Keratinocyte (primary cell): ENCODE data around the gene TLCD1. TPM values are rescaled to one million over a fixed set of nuclear protein-coding genes. Genes with fewer than 3 reads are reported as not detected.

Experiments used
- DNase-seq: peaks from one replicate; pipeline ENCODE4 v3.0.0-alpha.2; 2011; ENCODE audit warnings: low read depth, missing footprints, low spot score
- FAIRE-seq: peaks from 2 replicates; lab custom pipeline; 2011; peaks lifted over from hg19 to GRCh38; lab: Jason Lieb, UNC
- H2AFZ ChIP-seq: 2 replicates; pipeline ENCODE4 v1.6.0; 2012; ENCODE audit warnings: low read length, control low read depth, inconsistent platforms; ENCODE audit not compliant: control insufficient read depth
- H3K27ac ChIP-seq: 2 replicates; pipeline ENCODE4 v1.5.1; 2011; ENCODE audit warnings: low read length; ENCODE audit not compliant: control insufficient read depth, insufficient read depth
- H3K27me3 ChIP-seq: 3 replicates; pipeline ENCODE4 v1.6.0; 2011; ENCODE audit warnings: low read length; ENCODE audit not compliant: control insufficient read depth, insufficient read depth; ENCODE audit errors: extremely low read depth
- H3K36me3 ChIP-seq, 2 experiments: 2 replicates in 1 of 2; 3 replicates in 1 of 2; pipeline ENCODE4 v1.5.1; 2011; ENCODE audit warnings: low read length in 2 of 2, mild to moderate bottlenecking in 1 of 2; ENCODE audit not compliant: control insufficient read depth in 2 of 2, insufficient read depth in 2 of 2; ENCODE audit errors: extremely low read depth in 1 of 2
- H3K4me1 ChIP-seq: 3 replicates; pipeline ENCODE4 v1.5.1; 2011; ENCODE audit warnings: low read length; ENCODE audit not compliant: control insufficient read depth, insufficient read depth; ENCODE audit errors: extremely low read depth
- H3K4me2 ChIP-seq: 3 replicates; pipeline ENCODE4 v1.6.0; 2011; ENCODE audit warnings: low read depth, low read length; ENCODE audit not compliant: control insufficient read depth, insufficient read depth; ENCODE audit errors: extremely low read depth
- H3K4me3 ChIP-seq, 3 experiments: fragments of 200-600 bp in 1 of 3; sonication (generic) in 1 of 3; 2 replicates in 2 of 3; 3 replicates in 1 of 3; pipeline ENCODE4 v1.5.1; 2011 to 2016; ENCODE audit warnings: low read length in 3 of 3, mild to moderate bottlenecking in 3 of 3, control low read depth in 2 of 3, inconsistent platforms in 1 of 3, low read depth in 1 of 3, mixed read lengths in 1 of 3, mixed run types in 1 of 3, moderate library complexity in 1 of 3; ENCODE audit not compliant: control insufficient read depth in 2 of 3, insufficient read depth in 2 of 3; ENCODE audit errors: extremely low read depth in 1 of 3
- H3K79me2 ChIP-seq: 2 replicates; pipeline ENCODE4 v1.6.0; 2012; ENCODE audit warnings: low read length; ENCODE audit not compliant: control insufficient read depth, insufficient read depth
- H3K9ac ChIP-seq: 3 replicates; pipeline ENCODE4 v1.6.0; 2011; ENCODE audit warnings: low read length; ENCODE audit not compliant: control insufficient read depth, insufficient read depth; ENCODE audit errors: extremely low read depth
- H3K9me1 ChIP-seq: 3 replicates; pipeline ENCODE4 v1.6.0; 2011; ENCODE audit warnings: low read length; ENCODE audit not compliant: control insufficient read depth, insufficient read depth; ENCODE audit errors: extremely low read depth
- H3K9me3 ChIP-seq: 2 replicates; pipeline ENCODE4 v1.5.1; 2012; ENCODE audit warnings: low read depth, low read length; ENCODE audit not compliant: control insufficient read depth
- H4K20me1 ChIP-seq: 3 replicates; pipeline ENCODE4 v1.6.0; 2011; ENCODE audit warnings: low read length; ENCODE audit not compliant: control insufficient read depth, insufficient read depth; ENCODE audit errors: extremely low read depth
- CTCF ChIP-seq, 3 experiments: IDR thresholded peaks in 1 of 3; conservative IDR thresholded peaks in 1 of 3; optimal IDR thresholded peaks in 1 of 3; 2 replicates in 2 of 3; 3 replicates in 1 of 3; pipeline versions ENCODE3 to v1.5.1; 2011; ENCODE audit warnings: low read length in 3 of 3, mild to moderate bottlenecking in 3 of 3, moderate library complexity in 2 of 3, control low read depth in 1 of 3, inconsistent platforms in 1 of 3; ENCODE audit not compliant: insufficient read depth in 2 of 3; ENCODE audit errors: extremely low read depth in 1 of 3
- EZH2 ChIP-seq: IDR thresholded peaks from one replicate; pipeline ENCODE4 v1.6.1; 2012; ENCODE audit warnings: inconsistent platforms, mild to moderate bottlenecking, low read length, moderate library complexity
- dilution Hi-C: fragments of 300-500 bp; cut with MboI; formaldehyde crosslinking; loops from one replicate; pipeline ENCODE4 v1.7.0; 2020; ENCODE audit warnings: low sequenced_read_pairs; ENCODE audit not compliant: extremely low pct_ligation_motif_present
- polyA plus RNA-seq, 5 experiments: library from polyadenylated mRNA; depleted of rRNA in 3 of 5; stranded (reverse) in 3 of 5; stranded (forward) in 1 of 5; unstranded in 1 of 5; fragments of >200 nt; gene quantifications; 1 replicate in 1 of 5; 2 replicates in 3 of 5; 3 replicates in 1 of 5; pipeline versions ENCODE4 v1.2.1 to v1.2.3, GENCODE V29; 2011 to 2012; ENCODE audit warnings: missing spikeins in 2 of 5, low read depth in 1 of 5, low replicate concordance in 1 of 5

The TLCD1 gene
- polyA plus RNA-seq, 1 donor (not counting 4 experiments of a cell fraction or from before 2014, with no cell fraction given): 14.0 TPM

DNA sequence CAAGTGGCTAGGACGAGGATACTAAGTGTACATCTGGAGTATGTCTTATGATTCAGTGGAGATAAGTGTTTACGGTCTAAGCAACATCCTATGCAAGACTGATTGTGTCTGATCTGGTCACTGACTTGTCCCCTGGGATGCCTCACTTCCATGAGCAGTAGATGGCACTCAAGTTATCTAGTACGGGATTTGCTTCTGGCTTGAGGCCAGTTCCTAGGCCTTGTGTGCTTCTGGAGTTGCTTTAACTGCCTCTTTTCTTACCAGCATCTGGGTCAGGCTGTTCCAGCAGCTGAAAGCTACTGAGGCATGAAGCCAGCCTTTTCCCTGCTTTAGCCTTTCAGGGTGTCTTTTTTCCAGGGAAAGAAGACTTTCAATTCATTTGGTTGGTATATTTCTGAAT is 41.1 kb downstream of the TLCD1 start:
- Histone ChIP-seq H3K27me3 (no peaks in the 10 kb centered on the region), H3K79me2 (no peaks in the 10 kb centered on the region), H3K4me3 (no peak overlapping the region), H2AFZ (no peak overlapping the region), H4K20me1 (peaks cover 2% of the 10 kb centered on the region), H3K36me3 (peaks cover 52 to 63% of the 10 kb centered on the region in 2 experiments), H3K4me1 (no peaks in the 10 kb centered on the region), H3K27ac (no peak overlapping the region), H3K4me2 (no peak overlapping the region), H3K9me3 (no peaks in the 10 kb centered on the region), H3K9me1 (no peaks in the 10 kb centered on the region), H3K9ac (no peak overlapping the region)
- dilution Hi-C loops: no loop called here
- no peak for DNase-seq
- FAIRE-seq: no peak
- TF ChIP-seq CTCF (optimal IDR thresholded peaks at IDR 0.05 in 1 of 3, IDR thresholded peaks at IDR 0.05 in 1 of 3, conservative IDR thresholded peaks at IDR 0.05 in 1 of 3; ENCODE audit: extremely low read depth in 1 of 3, insufficient read depth in 2 of 3, low read length in 3 of 3): peak in 1 of 3 experiments; percentile 26
- no peak for TF ChIP-seq EZH2

- no peaks in the 10 kb centered on the region for H3K4me1 ChIP-seq
- H3K9ac ChIP-seq: no peak overlapping the region
- H3K4me2 ChIP-seq: no peak overlapping the region
- no peaks in the 10 kb centered on the region for H4K20me1 ChIP-seq
- no peak overlapping the region for H3K27ac ChIP-seq
- H3K9me3 ChIP-seq: no peaks in the 10 kb centered on the region
- H3K79me2 ChIP-seq: no peaks in the 10 kb centered on the region
- TF ChIP-seq EZH2 (no peak), CTCF (optimal IDR thresholded peaks at IDR 0.05 in 1 of 3, IDR thresholded peaks at IDR 0.05 in 1 of 3, conservative IDR thresholded peaks at IDR 0.05 in 1 of 3; ENCODE audit: extremely low read depth in 1 of 3, insufficient read depth in 2 of 3, low read length in 3 of 3) (no peak)
- DNase-seq (no peak), FAIRE-seq (no peak)
- no peak overlapping the region for H3K4me3 ChIP-seq
- H3K36me3 ChIP-seq: peaks cover 50 to 63% of the 10 kb centered on the region in 2 experiments
- H2AFZ ChIP-seq: no peak overlapping the region
- no peaks in the 10 kb centered on the region for H3K9me1 ChIP-seq
- H3K27me3 ChIP-seq: no peaks in the 10 kb centered on the region
- dilution Hi-C loops: no loop called here
Measured at GRCh38 chr17:28682655-28683054, 43.4 kb downstream of the TLCD1 start.
